H9 (cell line): ENCODE data around the gene BTRC. TPM values are rescaled to one million over a fixed set of nuclear protein-coding genes. Genes with fewer than 3 reads are reported as not detected.

ENCODE experiments used
- DNase-seq: peaks from one replicate; pipeline ENCODE4 v3.0.0-alpha.2; 2017
- H2AFZ ChIP-seq: one replicate; pipeline ENCODE4 v1.6.1; 2013; ENCODE audit warnings: mild to moderate bottlenecking, low read length, control low read depth, moderate library complexity
- H2AK5ac ChIP-seq: 2 replicates; pipeline ENCODE4 v1.6.1; 2013; ENCODE audit warnings: low read length, control low read depth, mixed read lengths; ENCODE audit not compliant: insufficient read length
- H2BK120ac ChIP-seq: one replicate; pipeline ENCODE4 v1.6.1; 2013; ENCODE audit warnings: low read depth, mild to moderate bottlenecking, low read length, control low read depth, inconsistent platforms; ENCODE audit not compliant: poor library complexity, severe bottlenecking
- H2BK12ac ChIP-seq: 2 replicates; pipeline ENCODE4 v1.6.1; 2013; ENCODE audit warnings: low read length, control low read depth, mixed read lengths, low read depth; ENCODE audit not compliant: insufficient read length
- H2BK15ac ChIP-seq: 2 replicates; pipeline ENCODE4 v1.6.1; 2013; ENCODE audit warnings: low read depth, low read length, control low read depth
- H2BK20ac ChIP-seq: one replicate; pipeline ENCODE4 v1.6.1; 2013; ENCODE audit warnings: low read depth, mild to moderate bottlenecking, low read length, control low read depth, inconsistent platforms; ENCODE audit not compliant: poor library complexity, severe bottlenecking
- H2BK5ac ChIP-seq: 2 replicates; pipeline ENCODE4 v1.6.1; 2013; ENCODE audit warnings: low read length, control low read depth, mixed read lengths; ENCODE audit not compliant: insufficient read length
- H3K14ac ChIP-seq: 2 replicates; pipeline ENCODE4 v1.6.1; 2013; ENCODE audit warnings: low read length, control low read depth; ENCODE audit not compliant: insufficient read depth
- H3K18ac ChIP-seq: 2 replicates; pipeline ENCODE4 v1.6.1; 2013; ENCODE audit warnings: low read depth, mild to moderate bottlenecking, mixed read lengths, low read length, control low read depth; ENCODE audit not compliant: insufficient read length
- H3K23ac ChIP-seq: 2 replicates; pipeline ENCODE4 v1.6.1; 2013; ENCODE audit warnings: low read length, control low read depth, mixed read lengths, low read depth; ENCODE audit not compliant: insufficient read length
- H3K23me2 ChIP-seq: 2 replicates; pipeline ENCODE4 v1.6.1; 2013; ENCODE audit warnings: low read depth, mild to moderate bottlenecking, mixed read lengths, low read length, control low read depth; ENCODE audit not compliant: insufficient read length, poor library complexity, severe bottlenecking
- H3K27ac ChIP-seq: 2 replicates; pipeline ENCODE4 v1.5.1; 2013; ENCODE audit warnings: low read length, control low read depth, mixed read lengths, low read depth; ENCODE audit not compliant: insufficient read length
- H3K27me3 ChIP-seq: 2 replicates; pipeline ENCODE4 v1.6.1; 2013; ENCODE audit warnings: low read length, control low read depth, inconsistent platforms; ENCODE audit not compliant: insufficient read depth
- H3K4ac ChIP-seq: 2 replicates; pipeline ENCODE4 v1.6.1; 2013; ENCODE audit warnings: low read depth, mild to moderate bottlenecking, control low read depth, inconsistent platforms, low read length, moderate library complexity
- H3K4me1 ChIP-seq: 2 replicates; pipeline ENCODE4 v1.6.1; 2013; ENCODE audit warnings: low read length, control low read depth, inconsistent platforms; ENCODE audit not compliant: insufficient read depth
- H3K4me2 ChIP-seq: 2 replicates; pipeline ENCODE4 v1.6.1; 2013; ENCODE audit warnings: low read length, control low read depth, mixed read lengths; ENCODE audit not compliant: insufficient read length, insufficient read depth
- H3K56ac ChIP-seq: 2 replicates; pipeline ENCODE4 v1.6.1; 2013; ENCODE audit warnings: low read depth, mild to moderate bottlenecking, mixed read lengths, low read length, control low read depth; ENCODE audit not compliant: insufficient read length
- H3K79me1 ChIP-seq: 2 replicates; pipeline ENCODE4 v1.6.1; 2013; ENCODE audit warnings: low read depth, mild to moderate bottlenecking, moderate library complexity, low read length, control low read depth, inconsistent platforms; ENCODE audit not compliant: insufficient read depth, poor library complexity, severe bottlenecking
- H3K79me2 ChIP-seq: 2 replicates; pipeline ENCODE4 v1.6.1; 2013; ENCODE audit warnings: low read length, control low read depth, inconsistent platforms; ENCODE audit not compliant: insufficient read depth
- H3K9ac ChIP-seq: 2 replicates; pipeline ENCODE4 v1.6.1; 2013; ENCODE audit warnings: low read length, control low read depth, mixed read lengths; ENCODE audit not compliant: insufficient read length; ENCODE audit errors: extremely low read depth
- H3K9me3 ChIP-seq: one replicate; pipeline ENCODE4 v1.6.1; 2013; ENCODE audit warnings: low read depth, low read length, inconsistent platforms; ENCODE audit not compliant: control insufficient read depth
- H3T11ph ChIP-seq: one replicate; pipeline ENCODE4 v1.6.1; 2013; ENCODE audit warnings: mild to moderate bottlenecking, low read length, control low read depth, inconsistent platforms
- H4K20me1 ChIP-seq: one replicate; pipeline ENCODE4 v1.6.1; 2013; ENCODE audit not compliant: control insufficient read depth, insufficient read length, insufficient read depth
- H4K5ac ChIP-seq: 2 replicates; pipeline ENCODE4 v1.6.1; 2013; ENCODE audit warnings: low read depth, mild to moderate bottlenecking, mixed read lengths, low read length, control low read depth; ENCODE audit not compliant: insufficient read length
- H4K8ac ChIP-seq: replicated peaks from 2 replicates; pipeline ENCODE4 v1.6.1; 2013; ENCODE audit warnings: low read length, control low read depth, mixed read lengths, low read depth; ENCODE audit not compliant: insufficient read length
- H4K91ac ChIP-seq: 2 replicates; pipeline ENCODE4 v1.6.1; 2013; ENCODE audit warnings: low read depth, mild to moderate bottlenecking, moderate library complexity, mixed read lengths, low read length, control low read depth; ENCODE audit not compliant: insufficient read length
- H3K27ac Mint-ChIP-seq, 3 experiments: 2 replicates in 2 of 3; 3 replicates in 1 of 3; pipeline ENCODE4 v1.8.0; 2020 to 2021; ENCODE audit warnings: mixed read lengths in 3 of 3, mild to moderate bottlenecking in 1 of 3, moderate library complexity in 1 of 3
- H3K27me3 Mint-ChIP-seq: 2 replicates; pipeline ENCODE4 v1.8.0; 2021; ENCODE audit warnings: low read depth, mild to moderate bottlenecking, moderate library complexity, mixed read lengths
- H3K36me3 Mint-ChIP-seq, 3 experiments: 2 replicates in 2 of 3; 3 replicates in 1 of 3; pipeline ENCODE4 v1.8.0; 2020 to 2021; ENCODE audit warnings: low read depth in 3 of 3, mixed read lengths in 3 of 3; ENCODE audit not compliant: insufficient read depth in 1 of 3
- H3K4me1 Mint-ChIP-seq, 2 experiments: 2 replicates each; pipeline ENCODE4 v1.8.0; 2020; ENCODE audit warnings: mixed read lengths in 2 of 2
- H3K4me3 Mint-ChIP-seq, 2 experiments: 2 replicates in 1 of 2; 3 replicates in 1 of 2; pipeline ENCODE4 v1.8.0; 2020 to 2021; ENCODE audit warnings: mild to moderate bottlenecking in 2 of 2, mixed read lengths in 2 of 2, moderate library complexity in 1 of 2
- H3K9me3 Mint-ChIP-seq, 2 experiments: 2 replicates in 1 of 2; 3 replicates in 1 of 2; pipeline ENCODE4 v1.8.0; 2020; ENCODE audit warnings: mild to moderate bottlenecking in 2 of 2, mixed read lengths in 2 of 2, moderate library complexity in 1 of 2
- WGBS: extraction: QIAGEN DNeasy Blood & Tissue Kit; methylation state at CpG from one replicate; pipeline ENCODE4 v1.1.7; 2013; ENCODE audit warnings: missing lambda C conversion rate, low lambda C conversion rate, mixed read lengths; ENCODE audit not compliant: insufficient read length; ENCODE audit errors: extremely low coverage; 5-methylcytosine and 5-hydroxymethylcytosine counted together
- total RNA-seq: library from RNA; stranded (reverse); gene quantifications from 2 replicates; pipeline ENCODE4 v1.2.1, GENCODE V29; 2021
- TF ChIP-seq, protein P1 (sequence below): fragments of 200-600 bp; sonication (generic); conservative IDR thresholded peaks from 3 replicates; pipeline ENCODE4 v1.8.0; 2021; ENCODE audit warnings: antibody characterized with exemption, mild to moderate bottlenecking

Gene BTRC
- total RNA-seq, 1 experiment from 2014 or later = 24.2 TPM

DNA sequence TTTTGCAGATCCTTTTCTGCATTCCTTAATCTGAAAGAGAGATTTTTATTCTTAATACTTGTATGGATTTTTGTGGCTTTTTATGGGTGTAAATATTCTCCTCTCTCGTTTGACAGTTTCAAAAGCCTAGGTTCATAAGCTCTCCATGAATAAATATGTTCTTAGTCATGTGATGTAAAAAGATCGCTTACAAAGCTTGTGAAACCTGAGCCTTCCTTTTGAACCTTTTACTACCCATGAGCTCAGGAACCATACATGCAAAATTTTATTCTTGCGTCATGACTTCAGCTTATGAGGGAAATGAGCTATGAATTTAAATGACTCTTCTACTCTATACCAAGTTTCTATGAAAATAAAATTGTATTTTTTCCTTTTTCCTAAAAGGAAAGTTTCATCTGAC lies 135.4 kb downstream of the BTRC start:
- Histone ChIP-seq H3K4ac (no peak overlapping the region), H2BK15ac (no peak overlapping the region), H3T11ph (no peak overlapping the region), H3K9me3 (no peaks in the 10 kb centered on the region), H2BK5ac (no peak overlapping the region), H2AFZ (no peak overlapping the region), H3K56ac (no peak overlapping the region), H3K4me1 (peaks cover 11% of the 10 kb centered on the region; the same call in 1 of the 2 replicates), H3K4me2 (no peak overlapping the region), H3K79me1 (no peaks in the 10 kb centered on the region), H4K20me1 (no peaks in the 10 kb centered on the region), H3K27ac (no peak overlapping the region), H3K9ac (no peak overlapping the region), H4K5ac (no peak overlapping the region), H3K14ac (no peak overlapping the region), H2BK12ac (no peak overlapping the region), H3K23me2 (no peaks in the 10 kb centered on the region), H2BK20ac (no peak overlapping the region), H2AK5ac (no peak overlapping the region), H4K8ac (no peak overlapping the region), H3K79me2 (no peaks in the 10 kb centered on the region), H2BK120ac (no peak overlapping the region), H3K27me3 (no peaks in the 10 kb centered on the region), H3K23ac (no peak overlapping the region), H3K18ac (no peak overlapping the region), H4K91ac (no peak overlapping the region)
- no CpG with 5 or more reads among the region's 3 CpGs for WGBS
- H3K9me3 Mint-ChIP-seq = no peaks in the 10 kb centered on the region
- H3K4me3 Mint-ChIP-seq = no peak overlapping the region; a peak in 1 of 5 replicates
- TF ChIP-seq, protein P1, sequence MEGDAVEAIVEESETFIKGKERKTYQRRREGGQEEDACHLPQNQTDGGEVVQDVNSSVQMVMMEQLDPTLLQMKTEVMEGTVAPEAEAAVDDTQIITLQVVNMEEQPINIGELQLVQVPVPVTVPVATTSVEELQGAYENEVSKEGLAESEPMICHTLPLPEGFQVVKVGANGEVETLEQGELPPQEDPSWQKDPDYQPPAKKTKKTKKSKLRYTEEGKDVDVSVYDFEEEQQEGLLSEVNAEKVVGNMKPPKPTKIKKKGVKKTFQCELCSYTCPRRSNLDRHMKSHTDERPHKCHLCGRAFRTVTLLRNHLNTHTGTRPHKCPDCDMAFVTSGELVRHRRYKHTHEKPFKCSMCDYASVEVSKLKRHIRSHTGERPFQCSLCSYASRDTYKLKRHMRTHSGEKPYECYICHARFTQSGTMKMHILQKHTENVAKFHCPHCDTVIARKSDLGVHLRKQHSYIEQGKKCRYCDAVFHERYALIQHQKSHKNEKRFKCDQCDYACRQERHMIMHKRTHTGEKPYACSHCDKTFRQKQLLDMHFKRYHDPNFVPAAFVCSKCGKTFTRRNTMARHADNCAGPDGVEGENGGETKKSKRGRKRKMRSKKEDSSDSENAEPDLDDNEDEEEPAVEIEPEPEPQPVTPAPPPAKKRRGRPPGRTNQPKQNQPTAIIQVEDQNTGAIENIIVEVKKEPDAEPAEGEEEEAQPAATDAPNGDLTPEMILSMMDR = no peak
- H3K36me3 Mint-ChIP-seq = no peaks in the 10 kb centered on the region
- DNase-seq = no peak
- H3K27ac Mint-ChIP-seq = peak overlapping the region; percentile 38 to 89 (median 79); a peak in 5 of 7 replicates
- peaks cover 58% of the 10 kb centered on the region in 2 experiments for H3K4me1 Mint-ChIP-seq
- H3K27me3 Mint-ChIP-seq = no peaks in the 10 kb centered on the region
